ENCODE measurements around the gene CHIT1. TPM values are rescaled to one million over a fixed set of nuclear protein-coding genes. Genes with fewer than 3 reads are reported as not detected.

The CHIT1 gene
- total and polyA plus RNA-seq, 3 experiments from 2014 or later = 0.07 TPM; not detected in 2

DNA sequence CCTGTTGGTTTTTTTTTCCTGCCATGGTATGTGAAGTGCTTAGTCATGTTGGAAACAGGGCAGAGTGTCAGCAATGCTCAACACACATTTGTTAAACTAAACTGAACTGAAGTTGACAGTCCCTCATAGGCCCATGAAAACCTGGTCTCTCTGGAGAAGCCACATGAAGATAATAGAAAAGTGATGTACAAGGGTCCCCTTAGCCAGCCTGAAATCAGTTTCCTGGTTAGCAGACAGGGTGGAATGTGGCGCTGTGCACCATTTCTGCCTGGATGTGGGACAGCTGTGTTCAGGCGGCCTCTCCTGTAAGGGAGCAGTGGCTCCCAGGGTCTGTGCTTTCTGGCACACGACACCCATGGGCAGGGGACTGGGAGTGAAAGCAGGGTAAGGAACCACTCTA, 33.1 kb downstream of the CHIT1 start:
- ChIA-PET POLR2A (no interaction called here), CTCF (interaction anchor here (1.4 to 2.1 kb wide), 2 partner anchors 11 to 157 kb away, joined by 4 to 5 read pairs; partner anchors contain the start of gene CHI3L1)
- Histone ChIP-seq H3K9me3 (ENCODE audit: low read length) (no peaks in the 10 kb centered on the region), H3K4me1 (ENCODE audit: insufficient read depth, low read length) (no peaks in the 10 kb centered on the region), H3K27ac (ENCODE audit: low read depth, low read length) (no peak overlapping the region), H3K4me3 (ENCODE audit: low read length) (no peak overlapping the region), H3K27me3 (ENCODE audit: insufficient read depth, low read length, poor library complexity, severe bottlenecking) (no peaks in the 10 kb centered on the region), H3K36me3 (ENCODE audit: insufficient read depth, low read length) (no peaks in the 10 kb centered on the region)
- no peak overlapping the region for H3K4me3 Mint-ChIP-seq
- H3K27me3 Mint-ChIP-seq = peaks cover 19 to 37% of the 10 kb centered on the region in 2 donors
- H3K4me1 Mint-ChIP-seq = no peaks in the 10 kb centered on the region
- no peaks in the 10 kb centered on the region for H3K9me3 Mint-ChIP-seq
- H3K36me3 Mint-ChIP-seq = peaks cover 0 to 2% (median 0%) of the 10 kb centered on the region in 3 donors
- no peak overlapping the region for H3K27ac Mint-ChIP-seq
- no peak for DNase-seq

DNA sequence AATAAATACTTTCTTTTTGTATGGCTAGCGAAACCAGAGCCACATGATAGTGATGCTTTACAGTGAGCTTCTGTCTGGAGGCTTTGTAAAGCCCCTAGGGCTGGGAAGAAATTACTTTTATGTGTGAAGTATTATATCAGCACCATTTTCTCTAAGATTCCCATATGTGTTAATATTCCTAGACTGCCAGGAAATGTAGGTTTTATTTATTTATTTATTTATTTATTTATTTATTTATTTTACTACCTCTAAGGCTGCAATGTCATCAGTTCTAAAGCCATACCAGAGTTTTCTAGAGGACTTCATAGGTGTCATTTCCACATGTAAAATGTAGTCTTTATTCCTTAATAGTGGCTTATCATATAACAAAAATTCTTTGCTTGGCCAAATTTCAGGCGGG, 38.5 kb downstream of the CHIT1 start:
- Mint-ChIP-seq H3K36me3 (no peaks in the 10 kb centered on the region), H3K4me1 (no peaks in the 10 kb centered on the region), H3K27me3 (peaks cover 10 to 19% of the 10 kb centered on the region in 2 donors), H3K4me3 (no peak overlapping the region), H3K9me3 (no peaks in the 10 kb centered on the region), H3K27ac (no peak overlapping the region)
- no peaks in the 10 kb centered on the region for H3K36me3 ChIP-seq (ENCODE audit: insufficient read depth, low read length)
- no peak overlapping the region for H3K4me3 ChIP-seq (ENCODE audit: low read length)
- ChIA-PET CTCF (no interaction called here), POLR2A (no interaction called here)
- no peaks in the 10 kb centered on the region for H3K27me3 ChIP-seq (ENCODE audit: insufficient read depth, low read length, poor library complexity, severe bottlenecking)
- DNase-seq = no peak
- H3K9me3 ChIP-seq (ENCODE audit: low read length) = no peaks in the 10 kb centered on the region
- no peak overlapping the region for H3K27ac ChIP-seq (ENCODE audit: low read depth, low read length)
- H3K4me1 ChIP-seq (ENCODE audit: insufficient read depth, low read length) = no peaks in the 10 kb centered on the region

GRCh38 chr1:203189951-203190352, 39.5 kb downstream of the CHIT1 start:
- no peak overlapping the region for H3K4me3 ChIP-seq (ENCODE audit: low read length)
- DNase-seq = no peak
- no peak overlapping the region for H3K27ac ChIP-seq (ENCODE audit: low read depth, low read length)
- H3K36me3 ChIP-seq (ENCODE audit: insufficient read depth, low read length) = no peaks in the 10 kb centered on the region
- POLR2A ChIA-PET = no interaction called here
- no peak overlapping the region for H3K4me3 Mint-ChIP-seq
- H3K4me1 ChIP-seq (ENCODE audit: insufficient read depth, low read length) = no peaks in the 10 kb centered on the region
- no peaks in the 10 kb centered on the region for H3K27me3 ChIP-seq (ENCODE audit: insufficient read depth, low read length, poor library complexity, severe bottlenecking)
- no peaks in the 10 kb centered on the region for H3K9me3 Mint-ChIP-seq
- CTCF ChIA-PET = no interaction called here
- no peak overlapping the region for H3K27ac Mint-ChIP-seq
- no peaks in the 10 kb centered on the region for H3K4me1 Mint-ChIP-seq
- no peaks in the 10 kb centered on the region for H3K9me3 ChIP-seq (ENCODE audit: low read length)
- peaks cover 6 to 22% of the 10 kb centered on the region in 2 donors for H3K27me3 Mint-ChIP-seq
- no peaks in the 10 kb centered on the region for H3K36me3 Mint-ChIP-seq

DNA sequence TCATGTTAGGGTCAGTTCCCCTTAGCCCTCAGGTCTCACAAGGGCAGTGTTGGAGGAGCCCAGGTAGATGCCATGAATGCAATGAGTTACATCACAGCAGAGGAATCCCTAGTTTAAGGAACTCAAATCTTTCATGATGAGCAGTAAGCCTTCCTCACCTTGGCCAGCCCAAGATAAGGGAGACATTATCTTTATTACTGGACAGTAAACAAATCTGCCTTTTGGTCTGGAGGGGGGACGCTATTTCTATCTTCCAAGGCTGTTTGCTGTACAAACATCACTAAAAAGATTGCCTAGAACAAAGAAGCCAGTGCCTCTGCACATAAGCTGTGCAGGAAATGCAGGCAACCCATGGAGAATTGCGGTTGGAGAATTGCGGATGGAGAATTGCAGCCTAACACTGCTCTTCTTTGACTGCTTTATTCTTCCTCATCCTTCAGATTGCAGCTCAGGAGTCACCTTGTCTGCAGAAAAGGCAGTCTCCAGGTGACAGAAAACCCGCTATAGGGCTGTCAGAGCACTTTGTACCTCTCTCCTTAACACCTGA, 40.7 kb downstream of the CHIT1 start:
- H3K36me3 Mint-ChIP-seq = no peaks in the 10 kb centered on the region
- Histone ChIP-seq H3K4me3 (ENCODE audit: low read length) (no peak overlapping the region), H3K9me3 (ENCODE audit: low read length) (no peaks in the 10 kb centered on the region), H3K36me3 (ENCODE audit: insufficient read depth, low read length) (no peaks in the 10 kb centered on the region), H3K27me3 (ENCODE audit: insufficient read depth, low read length, poor library complexity, severe bottlenecking) (no peaks in the 10 kb centered on the region), H3K4me1 (ENCODE audit: insufficient read depth, low read length) (no peaks in the 10 kb centered on the region), H3K27ac (ENCODE audit: low read depth, low read length) (no peak overlapping the region)
- DNase-seq = no peak
- H3K4me3 Mint-ChIP-seq = no peak overlapping the region
- no peaks in the 10 kb centered on the region for H3K9me3 Mint-ChIP-seq
- CTCF ChIA-PET = no interaction called here
- peaks cover 7 to 20% of the 10 kb centered on the region in 2 donors for H3K27me3 Mint-ChIP-seq
- H3K4me1 Mint-ChIP-seq = no peaks in the 10 kb centered on the region
- POLR2A ChIA-PET = no interaction called here
- no peak overlapping the region for H3K27ac Mint-ChIP-seq

- no peaks in the 10 kb centered on the region for H3K9me3 Mint-ChIP-seq
- no peak overlapping the region for H3K4me3 ChIP-seq (ENCODE audit: low read length)
These were observed 41.7 kb downstream of the CHIT1 start for GRCh38 chr1:203187689-203188264.

GRCh38 chr1:203187304-203187685, 42.2 kb downstream of the CHIT1 start:
- no peak overlapping the region for H3K27ac Mint-ChIP-seq
- H3K36me3 ChIP-seq (ENCODE audit: insufficient read depth, low read length) = no peaks in the 10 kb centered on the region
- no peaks in the 10 kb centered on the region for H3K36me3 Mint-ChIP-seq
- peaks cover 3 to 17% of the 10 kb centered on the region in 2 donors for H3K27me3 Mint-ChIP-seq
- H3K9me3 ChIP-seq (ENCODE audit: low read length) = no peaks in the 10 kb centered on the region
- H3K4me3 ChIP-seq (ENCODE audit: low read length) = no peak overlapping the region
- no peaks in the 10 kb centered on the region for H3K4me1 Mint-ChIP-seq
- no peak overlapping the region for H3K27ac ChIP-seq (ENCODE audit: low read depth, low read length)
- H3K9me3 Mint-ChIP-seq = no peaks in the 10 kb centered on the region
- no peaks in the 10 kb centered on the region for H3K4me1 ChIP-seq (ENCODE audit: insufficient read depth, low read length)
- POLR2A ChIA-PET = no interaction called here
- CTCF ChIA-PET = interaction anchor here (0.7 kb wide), 1 partner anchor 1619 kb away, joined by 4 read pairs; no protein-coding TSS in a partner anchor
- H3K27me3 ChIP-seq (ENCODE audit: insufficient read depth, low read length, poor library complexity, severe bottlenecking) = no peaks in the 10 kb centered on the region
- no peak for DNase-seq
- no peak overlapping the region for H3K4me3 Mint-ChIP-seq

More at GRCh38 chr1:203187689-203188264, 41.7 kb downstream of the CHIT1 start:
- DNase-seq = no peak
- peaks cover 7 to 20% of the 10 kb centered on the region in 2 donors for H3K27me3 Mint-ChIP-seq
- no peak overlapping the region for H3K27ac ChIP-seq (ENCODE audit: low read depth, low read length)
- H3K27ac Mint-ChIP-seq = no peak overlapping the region
- CTCF ChIA-PET = interaction anchor here (0.7 kb wide), 1 partner anchor 1619 kb away, joined by 4 read pairs; no protein-coding TSS in a partner anchor
- no peaks in the 10 kb centered on the region for H3K36me3 Mint-ChIP-seq
- no peak overlapping the region for H3K4me3 Mint-ChIP-seq
- POLR2A ChIA-PET = interaction anchor here (0.6 kb wide), 1 partner anchor 370 kb away, joined by 3 read pairs; no protein-coding TSS in a partner anchor
- no peaks in the 10 kb centered on the region for H3K9me3 ChIP-seq (ENCODE audit: low read length)
- H3K4me1 Mint-ChIP-seq = no peaks in the 10 kb centered on the region
- H3K27me3 ChIP-seq (ENCODE audit: insufficient read depth, low read length, poor library complexity, severe bottlenecking) = no peaks in the 10 kb centered on the region
- no peaks in the 10 kb centered on the region for H3K36me3 ChIP-seq (ENCODE audit: insufficient read depth, low read length)
- H3K4me1 ChIP-seq (ENCODE audit: insufficient read depth, low read length) = no peaks in the 10 kb centered on the region

DNA sequence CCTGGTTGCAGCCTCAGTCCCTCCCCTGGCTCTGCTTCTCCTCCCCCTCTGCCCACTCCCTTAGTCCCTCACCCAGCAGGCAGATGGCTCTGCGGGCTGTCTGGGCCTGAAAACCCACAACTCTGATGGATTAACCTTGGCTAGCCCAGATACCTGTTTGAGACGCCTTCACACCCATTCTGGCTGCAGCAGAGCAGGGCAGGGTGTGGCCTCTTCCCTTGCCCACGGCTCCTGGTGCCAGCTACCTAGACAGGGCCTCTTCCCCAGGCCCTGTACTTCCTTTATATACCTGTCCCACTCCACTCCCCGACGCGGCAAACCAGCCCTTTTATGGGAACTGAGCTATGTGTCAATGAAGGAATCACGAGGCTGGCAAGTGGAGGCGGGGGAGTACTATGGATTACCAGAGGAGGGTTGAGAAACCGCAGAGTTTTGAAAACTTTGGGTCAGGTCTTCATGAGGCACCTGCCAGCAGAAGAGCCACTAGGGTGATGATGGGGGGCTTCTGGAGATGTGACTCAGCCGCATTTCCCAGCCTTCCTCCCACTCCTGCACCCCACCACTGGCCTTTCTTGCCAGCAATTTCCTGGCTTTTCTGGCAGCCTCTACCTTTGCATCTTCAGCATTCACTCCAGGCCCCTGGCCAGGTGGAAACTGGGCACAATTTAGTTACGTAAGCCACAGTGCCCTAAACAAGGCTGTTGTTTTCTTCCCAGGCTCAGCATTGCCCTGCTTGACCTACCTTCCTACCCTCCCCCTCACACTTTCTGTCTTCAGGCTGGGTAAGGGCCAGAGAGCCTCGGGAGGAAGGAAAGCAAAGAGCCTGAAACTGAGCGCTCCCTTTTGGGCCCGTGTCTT, 42.8 kb downstream of the CHIT1 start, which contains the start of gene CHI3L1:
TSS of gene CHI3L1 (minus strand) at position 259 of the 858 bp plus-strand sequence. CDS start at position 178, 81 bp downstream.
- H3K4me3 ChIP-seq (ENCODE audit: low read length) = no peak within 1 kb of the TSS
- no peaks in the 10 kb centered on the region for H3K4me1 Mint-ChIP-seq
- POLR2A ChIA-PET = no interaction called here

DNA sequence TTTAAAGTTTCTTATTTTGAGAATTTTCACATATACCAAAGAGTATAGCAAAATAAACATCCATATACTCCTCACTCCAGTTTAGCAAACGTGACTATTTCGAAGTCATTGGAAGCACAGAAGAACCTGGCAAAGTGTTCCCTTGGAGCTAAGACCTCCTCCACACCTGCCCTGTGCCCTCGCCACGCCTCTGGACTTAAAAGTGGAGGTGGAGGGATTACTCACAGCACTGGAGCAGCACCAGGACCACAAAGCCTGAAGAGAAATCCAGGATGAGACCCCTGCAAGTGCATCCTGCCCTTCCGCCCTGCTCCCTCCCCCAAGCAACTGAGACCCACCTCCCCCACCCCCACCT, 43.4 kb downstream of the CHIT1 start:
- Mint-ChIP-seq H3K9me3 (no peaks in the 10 kb centered on the region), H3K4me1 (no peaks in the 10 kb centered on the region), H3K36me3 (no peaks in the 10 kb centered on the region), H3K27me3 (peaks cover 5 to 11% of the 10 kb centered on the region in 2 donors), H3K27ac (no peak overlapping the region), H3K4me3 (no peak overlapping the region)
- H3K27me3 ChIP-seq (ENCODE audit: insufficient read depth, low read length, poor library complexity, severe bottlenecking) = no peaks in the 10 kb centered on the region
- no peak overlapping the region for H3K4me3 ChIP-seq (ENCODE audit: low read length)
- H3K4me1 ChIP-seq (ENCODE audit: insufficient read depth, low read length) = no peaks in the 10 kb centered on the region
- H3K36me3 ChIP-seq (ENCODE audit: insufficient read depth, low read length) = no peaks in the 10 kb centered on the region
- ChIA-PET POLR2A (no interaction called here), CTCF (interaction anchor here (1.4 to 2.0 kb wide), 2 partner anchors 9 to 147 kb away, joined by 3 to 5 read pairs; no protein-coding TSS in a partner anchor)
- H3K27ac ChIP-seq (ENCODE audit: low read depth, low read length) = no peak overlapping the region
- no peak for DNase-seq
- H3K9me3 ChIP-seq (ENCODE audit: low read length) = no peaks in the 10 kb centered on the region

More for the DNA sequence above, 42.8 kb downstream of the CHIT1 start, which contains the start of gene CHI3L1:
- no peak for DNase-seq
- Histone ChIP-seq H3K27me3 (ENCODE audit: insufficient read depth, low read length, poor library complexity, severe bottlenecking) (no peaks in the 10 kb centered on the region), H3K9me3 (ENCODE audit: low read length) (no peaks in the 10 kb centered on the region), H3K27ac (ENCODE audit: low read depth, low read length) (no peak within 1 kb of the TSS), H3K4me1 (ENCODE audit: insufficient read depth, low read length) (no peaks in the 10 kb centered on the region), H3K36me3 (ENCODE audit: insufficient read depth, low read length) (no peaks in the 10 kb centered on the region)
- CTCF ChIA-PET = interaction anchor here (0.7 to 2.0 kb wide), 3 partner anchors 8 to 1620 kb away, joined by 3 to 5 read pairs (median 4); no protein-coding TSS in a partner anchor
- Mint-ChIP-seq H3K4me3 (no peak within 1 kb of the TSS), H3K9me3 (no peaks in the 10 kb centered on the region), H3K27ac (no peak within 1 kb of the TSS), H3K27me3 (peaks cover 3 to 15% of the 10 kb centered on the region in 2 donors), H3K36me3 (no peaks in the 10 kb centered on the region)

Measured in CD8-positive, alpha-beta memory T cell (primary cell).